Fibroblast of lung (primary cell): ENCODE results near the gene NIPAL4. TPM values are rescaled to one million over a fixed set of nuclear protein-coding genes. Genes with fewer than 3 reads are reported as not detected.

Experiments
- DNase-seq, 2 donors: peaks; one replicate each; pipeline versions ENCODE4 v3.0.0 to v3.0.0-alpha.2; 2010; ENCODE audit warnings: low read depth in 2 of 2
- H2AFZ ChIP-seq: 2 replicates; pipeline ENCODE4 v1.5.1; 2012; ENCODE audit warnings: low read length, control low read depth, inconsistent platforms
- H3K27ac ChIP-seq: 2 replicates; pipeline ENCODE4 v1.5.1; 2011; ENCODE audit warnings: low read length, control low read depth; ENCODE audit not compliant: insufficient read depth
- H3K27me3 ChIP-seq: 2 replicates; pipeline ENCODE4 v1.5.1; 2011; ENCODE audit warnings: mild to moderate bottlenecking, low read length; ENCODE audit not compliant: control insufficient read depth, insufficient read depth
- H3K36me3 ChIP-seq: 2 replicates; pipeline ENCODE4 v1.5.1; 2011; ENCODE audit warnings: low read length; ENCODE audit not compliant: control insufficient read depth, insufficient read depth
- H3K4me1 ChIP-seq: 2 replicates; pipeline ENCODE4 v1.5.1; 2011; ENCODE audit warnings: low read length; ENCODE audit not compliant: control insufficient read depth, insufficient read depth; ENCODE audit errors: extremely low read depth
- H3K4me2 ChIP-seq: 2 replicates; pipeline ENCODE4 v1.5.1; 2011; ENCODE audit warnings: low read length, control low read depth; ENCODE audit not compliant: insufficient read depth; ENCODE audit errors: extremely low read depth
- H3K4me3 ChIP-seq, 4 experiments: fragments of 200-600 bp in 1 of 4; sonication (generic) in 1 of 4; replicated peaks in 1 of 4; 2 replicates each; pipeline ENCODE4 v1.5.1; 2011 to 2016; ENCODE audit warnings: low read length in 4 of 4, low read depth in 3 of 4, mild to moderate bottlenecking in 3 of 4, control low read depth in 2 of 4, inconsistent platforms in 1 of 4, mixed read lengths in 1 of 4; ENCODE audit not compliant: insufficient read depth in 1 of 4; ENCODE audit errors: control extremely low read depth in 1 of 4
- H3K79me2 ChIP-seq: 2 replicates; pipeline ENCODE4 v1.5.1; 2012; ENCODE audit warnings: mild to moderate bottlenecking, low read length, inconsistent platforms; ENCODE audit not compliant: control insufficient read depth, insufficient read depth
- H3K9ac ChIP-seq: 2 replicates; pipeline ENCODE4 v1.5.1; 2011; ENCODE audit warnings: mild to moderate bottlenecking, low read length, control low read depth; ENCODE audit not compliant: insufficient read depth
- H3K9me3 ChIP-seq: 2 replicates; pipeline ENCODE4 v1.5.1; 2012; ENCODE audit warnings: low read depth, low read length; ENCODE audit not compliant: control insufficient read depth, insufficient read depth
- H4K20me1 ChIP-seq: 2 replicates; pipeline ENCODE4 v1.5.1; 2011; ENCODE audit warnings: low read length; ENCODE audit not compliant: control insufficient read depth, insufficient read depth; ENCODE audit errors: extremely low read depth
- CTCF ChIP-seq, 2 donors: IDR thresholded peaks in 1 of 2; conservative IDR thresholded peaks in 1 of 2; 1 replicate in 1 of 2; 2 replicates in 1 of 2; pipeline ENCODE4 v1.5.1; 2011 to 2012; ENCODE audit warnings: low read length in 2 of 2, control low read depth in 1 of 2, inconsistent platforms in 1 of 2, low read depth in 1 of 2, mild to moderate bottlenecking in 1 of 2
- EZH2 ChIP-seq: IDR thresholded peaks from 2 replicates; pipeline ENCODE4 v1.5.1; 2012; ENCODE audit warnings: low read length, control low read depth, mild to moderate bottlenecking; ENCODE audit errors: missing control alignments
- polyA plus RNA-seq, 2 donors: library from polyadenylated mRNA; depleted of rRNA in 1 of 2; stranded (reverse) in 1 of 2; unstranded in 1 of 2; fragments of >200 nt; gene quantifications; 2 replicates each; pipeline ENCODE4 v1.2.1, GENCODE V29; 2011 to 2012; ENCODE audit warnings: missing spikeins in 1 of 2
- total RNA-seq: library from RNA; depleted of rRNA; stranded (reverse); fragments of >200 nt; gene quantifications from 2 replicates; pipeline ENCODE4 v1.2.1, GENCODE V29; 2014

Gene NIPAL4
- total and polyA plus RNA-seq, 2 donors (not counting 1 experiment from before 2014, with no cell fraction given) = 0.07 to 0.17 TPM

GRCh38 chr5:157469687-157470086, 9.7 kb downstream of the NIPAL4 start:
- no peak overlapping the region for H3K27ac ChIP-seq
- H2AFZ ChIP-seq = no peak overlapping the region
- TF ChIP-seq CTCF (conservative IDR thresholded peaks at IDR 0.05 in 1 of 2, IDR thresholded peaks at IDR 0.05 in 1 of 2; ENCODE audit: low read depth in 1 of 2, low read length in 2 of 2) = no peak
- TF ChIP-seq EZH2 = no peak
- H3K9ac ChIP-seq = no peak overlapping the region
- H3K9me3 ChIP-seq = no peaks in the 10 kb centered on the region
- H3K79me2 ChIP-seq = no peaks in the 10 kb centered on the region
- no peaks in the 10 kb centered on the region for H3K36me3 ChIP-seq
- H3K27me3 ChIP-seq = no peaks in the 10 kb centered on the region
- H3K4me2 ChIP-seq = no peak overlapping the region
- DNase-seq = no peak
- peaks cover 2% of the 10 kb centered on the region for H3K4me1 ChIP-seq
- H4K20me1 ChIP-seq = no peaks in the 10 kb centered on the region
- no peak overlapping the region for H3K4me3 ChIP-seq

GRCh38 chr5:157470631-157471030, 10.6 kb downstream of the NIPAL4 start:
- DNase-seq = no peak
- Histone ChIP-seq H2AFZ (no peak overlapping the region), H3K9ac (no peak overlapping the region), H3K27me3 (no peaks in the 10 kb centered on the region), H3K4me3 (no peak overlapping the region), H3K4me1 (peaks cover 2% of the 10 kb centered on the region), H3K27ac (no peak overlapping the region), H3K36me3 (no peaks in the 10 kb centered on the region), H3K4me2 (no peak overlapping the region), H4K20me1 (no peaks in the 10 kb centered on the region), H3K9me3 (no peaks in the 10 kb centered on the region), H3K79me2 (no peaks in the 10 kb centered on the region)
- TF ChIP-seq EZH2 = no peak
- no peak for TF ChIP-seq CTCF (conservative IDR thresholded peaks at IDR 0.05 in 1 of 2, IDR thresholded peaks at IDR 0.05 in 1 of 2; ENCODE audit: low read depth in 1 of 2, low read length in 2 of 2)

- no peaks in the 10 kb centered on the region for H3K79me2 ChIP-seq
- H3K9ac ChIP-seq = no peak overlapping the region
- TF ChIP-seq EZH2 (no peak), CTCF (conservative IDR thresholded peaks at IDR 0.05 in 1 of 2, IDR thresholded peaks at IDR 0.05 in 1 of 2; ENCODE audit: low read depth in 1 of 2, low read length in 2 of 2) (peak; percentile 55 to 67)
- DNase-seq = peak; percentile 31 to 42
- peaks cover 2% of the 10 kb centered on the region for H3K4me1 ChIP-seq
- no peaks in the 10 kb centered on the region for H3K36me3 ChIP-seq
- no peak overlapping the region for H3K4me3 ChIP-seq
- H4K20me1 ChIP-seq = no peaks in the 10 kb centered on the region
- no peak overlapping the region for H2AFZ ChIP-seq
- H3K27ac ChIP-seq = no peak overlapping the region
- no peaks in the 10 kb centered on the region for H3K27me3 ChIP-seq
- no peak overlapping the region for H3K4me2 ChIP-seq
- no peaks in the 10 kb centered on the region for H3K9me3 ChIP-seq
These were observed 11.7 kb downstream of the NIPAL4 start for GRCh38 chr5:157471709-157472108.
